HG03520 (cell line): Measurements from ENCODE around the gene IGSF11.
"Not testable (repeated sequence)": the region's sequence is repeated elsewhere in the genome, so short reads cannot be mapped to it uniquely, and the experiment has no call there.

Experiments used
- ATAC-seq: cut with Tn5 transposase; IDR thresholded peaks from one replicate; pipeline ENCODE4 v1.9.1; 2021; ENCODE audit warnings: mild to moderate bottlenecking, moderate library complexity; ENCODE audit not compliant: unreplicated experiment

Gene IGSF11, protein sequence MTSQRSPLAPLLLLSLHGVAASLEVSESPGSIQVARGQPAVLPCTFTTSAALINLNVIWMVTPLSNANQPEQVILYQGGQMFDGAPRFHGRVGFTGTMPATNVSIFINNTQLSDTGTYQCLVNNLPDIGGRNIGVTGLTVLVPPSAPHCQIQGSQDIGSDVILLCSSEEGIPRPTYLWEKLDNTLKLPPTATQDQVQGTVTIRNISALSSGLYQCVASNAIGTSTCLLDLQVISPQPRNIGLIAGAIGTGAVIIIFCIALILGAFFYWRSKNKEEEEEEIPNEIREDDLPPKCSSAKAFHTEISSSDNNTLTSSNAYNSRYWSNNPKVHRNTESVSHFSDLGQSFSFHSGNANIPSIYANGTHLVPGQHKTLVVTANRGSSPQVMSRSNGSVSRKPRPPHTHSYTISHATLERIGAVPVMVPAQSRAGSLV

GRCh38 chr3:119034256-119035013 lies at the start of gene IGSF11:
IGSF11 (minus strand) TSS chr3:119034846; CDS start chr3:119034582, 264 bp downstream.
- ATAC-seq, result peak; percentile 96

DNA sequence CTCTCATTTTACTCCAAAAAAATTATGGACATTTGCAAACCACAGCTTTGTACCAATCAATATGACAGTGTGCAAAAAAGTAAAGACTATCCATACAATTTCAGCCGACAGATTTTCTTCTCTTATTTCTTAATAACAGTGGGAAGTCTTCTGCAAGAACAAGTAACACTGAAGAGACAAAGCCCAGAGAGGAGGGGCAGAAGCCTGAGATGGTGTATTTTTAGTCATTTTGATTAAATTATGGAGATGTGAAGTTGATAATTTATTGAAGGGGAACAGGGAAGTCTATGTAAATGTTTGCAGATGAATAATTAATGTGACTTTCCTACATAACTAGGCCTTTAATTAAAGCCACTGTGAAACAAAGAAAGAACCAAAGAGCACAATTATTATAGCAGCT lies 45.7 kb upstream of the IGSF11 start:
- no peak for ATAC-seq

DNA sequence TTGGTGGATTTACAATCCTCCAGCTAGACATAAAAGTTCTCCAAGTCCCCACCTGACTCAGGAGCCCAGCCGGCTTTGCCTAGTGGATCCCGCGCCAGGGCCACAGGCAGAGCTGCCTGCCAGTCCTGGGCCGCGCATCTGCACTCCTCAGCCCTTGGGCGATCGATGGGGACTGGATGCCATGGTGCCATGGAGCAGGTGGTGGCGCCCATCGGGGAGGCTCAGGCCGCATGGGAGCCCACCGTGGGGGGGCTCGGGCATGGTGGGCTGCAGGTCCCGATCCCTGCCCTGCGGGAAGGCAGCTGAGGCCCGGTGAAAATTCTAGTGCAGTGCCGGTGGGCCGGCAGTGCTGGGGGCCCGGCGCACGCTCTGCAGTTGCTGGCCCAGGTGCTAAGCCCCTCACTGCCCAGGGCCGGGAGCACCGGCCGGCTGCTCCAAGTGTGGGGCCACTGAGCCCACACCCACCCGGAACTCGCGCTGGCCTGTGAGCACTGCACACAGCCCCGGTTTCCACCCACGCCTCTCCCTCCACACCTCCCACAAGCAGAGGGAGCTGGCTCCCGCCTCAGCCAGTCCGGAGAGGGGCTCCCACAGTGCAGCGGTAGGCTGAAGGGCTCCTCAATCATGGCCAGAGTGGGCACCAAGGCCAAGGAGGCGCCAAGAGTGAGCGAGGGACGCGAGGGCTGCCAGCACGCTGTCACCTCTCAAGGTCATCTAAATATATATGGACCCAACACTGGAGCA lies 38.8 kb upstream of the IGSF11 start:
- no peak for ATAC-seq

DNA sequence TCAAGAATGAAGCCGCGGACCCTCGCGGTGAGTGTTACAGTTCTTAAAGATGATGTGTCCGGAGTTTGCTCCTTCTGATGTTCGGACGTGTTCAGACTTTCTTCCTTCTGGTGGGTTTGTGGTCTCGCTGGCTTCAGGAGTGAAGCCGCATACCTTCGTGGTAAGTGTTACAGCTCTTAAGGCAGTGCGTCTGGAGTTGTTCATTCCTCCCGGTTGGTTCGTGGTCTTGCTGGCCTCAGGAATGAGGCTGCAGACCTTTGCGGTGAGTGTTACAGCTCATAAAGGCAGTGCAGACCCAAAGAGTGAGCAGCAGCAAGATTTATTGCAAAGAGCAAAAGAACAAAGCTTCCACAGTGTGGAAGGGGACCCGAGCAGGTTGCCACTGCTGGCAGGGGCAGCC lies 37.8 kb upstream of the IGSF11 start:
- ATAC-seq, result not testable (repeated sequence)

DNA sequence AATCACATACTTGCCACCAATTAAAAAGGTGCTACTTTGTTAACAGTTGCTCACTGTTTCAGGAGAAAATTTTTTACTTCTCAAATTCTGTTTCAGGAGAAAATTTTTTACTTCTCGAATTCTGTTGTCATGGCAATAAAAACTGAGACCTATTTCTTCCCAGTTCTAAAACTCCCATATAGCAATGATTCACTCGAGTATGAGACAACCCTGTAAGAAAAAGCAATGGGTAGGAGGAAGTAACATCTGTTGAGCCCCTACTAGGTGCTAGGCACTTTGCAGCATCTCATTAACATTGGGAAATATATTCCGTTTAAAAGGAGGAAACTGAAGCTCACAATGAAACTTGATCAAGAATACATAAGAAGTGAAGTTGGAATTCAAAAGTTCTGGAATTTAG lies 35.1 kb upstream of the IGSF11 start:
- ATAC-seq, result no peak

GRCh38 chr3:119063471-119063870 lies 28.8 kb upstream of the IGSF11 start:
- no peak for ATAC-seq

- ATAC-seq, result no peak
Observed at GRCh38 chr3:119062892-119063291, 28.2 kb upstream of the IGSF11 start.

DNA sequence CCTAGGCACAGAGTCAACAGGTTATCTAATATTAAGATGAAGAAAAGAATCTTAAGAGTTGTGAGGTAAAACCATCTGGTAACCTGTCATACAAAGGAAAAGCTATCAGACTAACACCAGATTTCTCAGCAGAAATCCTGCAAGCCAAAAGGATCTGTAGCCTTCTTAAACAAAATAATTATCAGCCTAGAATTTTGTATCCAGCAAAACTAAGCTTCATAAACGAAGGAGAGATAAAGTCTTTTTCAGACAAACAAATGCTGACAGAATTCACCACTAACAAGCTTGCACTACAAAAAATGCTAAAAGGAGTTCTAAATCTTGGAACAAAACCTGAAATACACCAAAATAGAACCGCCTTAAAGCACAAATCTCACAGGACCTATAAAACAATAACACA lies 9.9 kb upstream of the IGSF11 start:
- no peak for ATAC-seq

DNA sequence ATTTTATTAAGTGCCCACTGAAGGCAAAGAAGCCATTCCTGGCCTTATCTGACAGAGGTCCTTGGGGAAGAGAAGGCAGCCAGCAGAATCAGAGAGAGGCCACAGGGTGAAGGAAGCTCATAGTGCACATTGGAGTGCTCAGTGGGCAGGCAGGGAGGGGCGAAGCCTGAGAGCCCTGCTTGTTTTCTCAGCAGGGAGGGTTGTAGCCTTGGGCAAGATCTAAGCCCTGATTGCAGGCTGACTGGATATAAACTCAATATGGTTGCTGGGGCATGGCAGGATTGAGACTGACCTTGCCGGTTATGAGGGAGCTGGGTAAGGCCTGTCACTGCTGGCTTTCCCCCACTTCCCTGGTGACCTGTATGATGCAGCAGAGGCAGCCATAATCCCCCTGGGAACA lies 7.5 kb upstream of the IGSF11 start:
- no peak for ATAC-seq

- no peak for ATAC-seq
Observed at GRCh38 chr3:119035014-119035346, 334 bp upstream of the IGSF11 start.

DNA sequence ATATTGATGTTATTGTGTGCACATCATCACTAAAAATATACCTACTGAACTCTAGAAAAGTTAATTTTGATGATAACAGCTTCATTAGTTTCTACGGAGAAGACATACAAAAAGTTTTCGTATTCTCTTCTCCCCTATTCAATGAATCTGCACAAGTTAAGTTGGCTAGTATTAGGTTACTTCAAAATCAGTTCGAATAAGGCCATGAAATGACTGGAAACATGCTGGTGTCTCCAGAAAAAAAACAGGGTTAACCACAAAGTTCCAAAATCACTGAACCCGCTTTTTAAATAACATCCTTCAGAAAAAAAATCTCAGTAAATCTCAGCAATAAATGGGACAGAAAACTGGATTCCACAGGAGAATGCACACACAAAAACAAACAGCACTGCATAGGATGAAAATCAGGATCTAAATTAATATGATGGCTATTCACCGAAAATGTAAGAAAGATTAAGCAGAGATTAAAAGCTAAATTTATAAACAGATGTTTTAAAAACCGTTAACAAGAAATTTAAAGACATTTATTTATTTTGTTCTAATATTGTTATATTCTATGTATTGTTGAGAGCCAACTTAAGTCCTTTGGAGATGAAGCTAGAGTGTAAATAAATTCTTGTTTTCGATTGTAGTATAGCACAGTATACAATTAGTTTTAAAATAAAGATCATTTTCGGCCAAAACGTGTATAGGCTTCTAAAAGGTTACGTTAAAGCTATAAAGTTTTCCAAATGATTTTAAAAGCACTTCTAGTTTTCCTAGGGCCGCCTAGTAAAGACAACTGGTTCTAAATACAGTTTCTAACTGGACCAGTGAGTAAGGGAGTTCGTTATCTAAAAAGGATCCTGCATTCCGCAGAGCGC lies 1.0 kb downstream of the IGSF11 start:
- ATAC-seq, result no peak

DNA sequence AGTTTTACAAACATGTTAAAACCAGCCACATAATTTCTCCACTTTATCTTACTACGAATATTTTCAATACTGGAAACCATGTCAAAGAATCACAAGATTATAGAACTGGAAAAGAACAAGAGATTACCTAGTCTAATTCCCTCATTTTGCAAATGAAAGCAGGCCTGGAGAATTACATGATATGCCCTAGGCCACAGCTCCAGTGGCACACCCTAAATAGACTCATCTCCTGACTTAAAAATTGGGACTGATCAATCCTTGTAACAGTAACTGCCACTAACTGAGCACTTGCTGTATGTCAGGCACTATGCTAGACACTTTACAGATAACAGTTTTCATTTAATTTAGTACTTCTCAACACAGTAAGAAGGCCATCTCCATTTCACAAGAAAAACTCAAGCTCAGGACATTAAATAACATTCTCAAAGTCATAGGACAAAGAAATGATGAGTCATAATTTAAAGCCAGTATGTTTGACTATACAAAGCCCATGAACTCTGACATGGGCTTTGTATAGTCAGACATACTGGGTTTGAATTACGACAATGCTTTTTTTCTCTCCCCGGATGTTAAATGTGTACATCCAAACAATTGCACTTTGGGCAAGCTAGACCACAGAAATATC lies 9.4 kb downstream of the IGSF11 start:
- no peak for ATAC-seq

- ATAC-seq, result no peak
Observed at GRCh38 chr3:119019767-119020518, 14.7 kb downstream of the IGSF11 start.

DNA sequence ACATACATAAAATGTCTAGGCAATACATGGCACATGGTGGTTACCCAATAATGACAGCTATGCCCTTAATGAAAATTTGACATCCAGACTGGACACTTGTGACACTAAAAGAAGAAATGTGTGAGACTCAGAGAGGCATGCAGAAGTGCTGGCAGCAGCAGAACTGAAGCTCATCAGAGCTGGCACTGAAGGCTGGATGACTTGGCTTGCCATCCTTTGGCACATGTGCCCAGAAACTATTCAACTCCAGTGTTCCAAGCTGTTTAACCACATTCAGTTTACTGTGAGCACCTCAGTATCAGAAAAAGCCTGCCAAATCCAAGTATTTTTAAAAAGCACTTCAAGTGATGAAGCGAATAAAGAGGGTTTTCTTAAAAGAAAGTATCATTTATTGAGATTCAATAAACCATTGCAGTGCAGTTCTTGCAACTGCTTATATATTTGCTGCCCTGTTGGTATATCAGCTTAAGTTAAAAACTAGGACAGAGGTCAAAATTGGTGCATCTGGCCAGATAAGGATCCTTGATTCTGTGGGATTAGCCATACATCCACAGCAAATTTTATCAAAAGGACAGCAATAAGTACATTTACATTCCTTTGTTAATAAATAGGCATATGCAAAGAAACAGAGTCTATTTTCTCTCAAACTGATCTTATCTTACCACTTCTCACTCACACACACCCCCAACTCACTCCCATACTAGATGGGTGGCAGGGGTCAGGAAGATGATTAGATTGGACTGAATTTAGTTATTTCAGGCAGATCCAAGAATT lies 15.8 kb downstream of the IGSF11 start:
- ATAC-seq, result no peak

DNA sequence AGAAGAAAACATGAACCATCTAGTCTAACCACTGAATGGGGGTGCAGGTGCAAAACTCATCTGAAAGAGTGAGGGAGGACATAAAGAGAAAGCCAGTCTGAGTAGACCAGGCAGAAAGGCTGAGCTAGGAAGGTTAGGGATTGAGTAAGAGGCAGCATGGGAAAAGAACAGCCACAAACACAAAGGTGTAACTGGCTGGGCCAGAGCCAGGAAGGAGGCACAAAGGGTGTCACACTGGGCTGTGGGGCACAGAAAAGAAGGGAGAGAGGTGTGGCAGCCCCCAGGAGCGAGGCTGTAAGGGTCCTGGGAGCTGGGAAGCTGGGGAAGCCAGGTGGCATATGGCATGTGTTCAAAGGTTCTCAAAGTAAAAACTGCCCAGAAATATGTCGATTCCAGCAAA lies 18.7 kb downstream of the IGSF11 start:
- no peak for ATAC-seq

GRCh38 chr3:119013951-119014350 lies 20.7 kb downstream of the IGSF11 start:
- no peak for ATAC-seq

- ATAC-seq, result no peak
Observed at GRCh38 chr3:119011528-119011927, 23.1 kb downstream of the IGSF11 start.

GRCh38 chr3:118997190-118997589 lies 37.5 kb downstream of the IGSF11 start:
- ATAC-seq, result no peak

DNA sequence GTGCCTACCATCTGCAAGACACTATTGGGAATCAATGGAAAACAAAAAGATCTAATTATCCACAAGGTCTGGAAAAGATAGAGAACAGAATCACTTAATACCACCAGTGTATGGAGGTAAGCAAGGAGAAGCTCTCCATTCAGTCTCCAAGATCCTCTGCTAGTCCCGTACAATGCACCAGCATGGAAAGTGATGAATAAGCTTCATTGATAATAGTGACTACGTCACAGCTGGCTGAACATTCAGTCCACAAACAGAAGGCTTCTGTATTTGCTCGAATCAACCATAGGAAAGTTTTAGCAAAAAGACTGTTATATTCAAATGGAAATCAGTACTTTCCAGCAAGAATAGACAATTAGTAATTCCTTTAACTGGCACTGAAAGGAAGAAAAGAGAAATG lies 42.9 kb downstream of the IGSF11 start:
- ATAC-seq, result no peak
